DMS53 treated with DMSO at 0.1 percent for 48 hours (cell line): ENCODE data around the gene ODAD2.

Experiments
- DNase-seq: peaks from one replicate; lab custom pipeline; 2025; ENCODE audit not compliant: unreplicated experiment; lab: John Stamatoyannopoulos, UW

Gene ODAD2

GRCh38 chr10:27857616-27858015 lies 141.3 kb downstream of the ODAD2 start:
- peak; percentile 80 for DNase-seq

DNA sequence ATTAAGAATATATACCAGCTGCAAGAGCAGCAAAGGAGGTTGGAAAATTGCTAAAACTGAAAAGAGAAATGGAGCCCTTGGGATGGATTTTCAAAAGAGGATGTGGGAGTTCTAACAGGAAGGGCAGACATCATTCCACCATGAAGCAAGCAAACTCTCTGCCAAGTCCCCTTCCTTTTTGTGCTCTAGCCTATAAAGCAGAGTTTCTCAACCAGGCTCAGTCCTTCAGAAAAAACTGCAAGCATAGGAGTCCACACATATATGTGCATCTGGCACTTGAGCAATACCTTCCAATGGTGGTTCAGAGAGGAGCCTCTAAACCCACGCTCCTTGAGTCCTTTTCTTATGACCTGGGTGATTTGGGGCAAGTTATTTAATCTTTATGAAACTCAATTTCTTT lies 154.7 kb downstream of the ODAD2 start:
- no peak for DNase-seq

DNA sequence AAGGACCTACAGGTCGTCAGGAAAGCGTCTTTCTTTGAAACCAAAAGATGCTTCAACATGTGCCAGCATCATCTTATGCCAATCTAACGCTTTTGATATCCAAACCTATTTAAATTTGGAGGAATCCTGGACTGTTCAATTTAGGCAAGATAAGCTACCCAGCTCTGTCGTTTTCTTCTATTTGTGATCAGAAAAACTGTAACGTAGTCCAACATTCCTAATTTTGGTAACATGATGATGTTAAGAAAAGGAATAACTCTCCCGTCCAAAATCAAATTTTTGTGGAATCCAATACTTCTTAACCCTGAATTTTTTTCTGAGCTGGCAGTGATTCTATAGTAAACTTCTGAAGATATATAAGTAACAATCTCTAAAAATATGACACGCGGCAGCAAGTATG lies 160.0 kb downstream of the ODAD2 start:
- no peak for DNase-seq

DNA sequence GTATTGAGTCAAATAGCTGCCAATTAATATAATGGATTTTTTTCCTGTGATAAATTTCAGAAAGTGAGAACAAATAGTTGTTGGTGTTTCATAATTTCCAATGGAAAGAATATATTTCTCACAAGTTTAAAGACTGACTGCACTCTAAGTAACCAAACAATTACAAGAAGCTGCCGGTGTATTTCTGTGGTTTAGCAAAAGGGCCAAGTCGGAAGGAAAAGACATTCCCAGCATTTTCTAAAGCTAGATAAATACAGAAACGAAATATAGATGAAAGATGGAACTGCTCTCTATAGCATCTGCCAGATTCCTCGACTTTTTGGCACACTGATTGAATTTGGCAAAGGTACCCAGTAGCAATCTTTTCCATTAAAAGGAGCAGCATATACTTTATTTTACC lies 160.5 kb downstream of the ODAD2 start:
- no peak for DNase-seq

- no peak for DNase-seq
Measured at GRCh38 chr10:27834476-27834875, 164.4 kb downstream of the ODAD2 start.

DNA sequence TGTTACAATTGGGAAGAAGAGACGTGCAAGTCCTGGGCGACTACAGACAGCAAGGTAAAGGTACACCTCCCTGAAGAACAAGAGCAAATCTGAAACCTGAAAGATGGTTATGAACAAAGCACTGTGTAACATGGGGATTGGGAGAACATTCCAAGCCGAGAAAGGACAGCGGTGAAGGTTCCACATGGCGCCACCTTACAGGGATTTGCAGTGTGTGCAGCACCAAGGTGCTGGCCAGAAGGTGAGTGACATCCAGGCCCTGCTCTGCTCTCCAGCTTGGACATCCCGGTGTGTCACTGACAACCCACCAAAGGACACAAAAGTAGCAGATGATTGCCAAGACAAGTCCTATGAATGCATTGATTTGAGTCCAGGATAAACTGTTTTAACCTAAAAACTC lies 165.1 kb downstream of the ODAD2 start:
- no peak for DNase-seq

GRCh38 chr10:27832826-27833225 lies 166.1 kb downstream of the ODAD2 start:
- DNase-seq: no peak

DNA sequence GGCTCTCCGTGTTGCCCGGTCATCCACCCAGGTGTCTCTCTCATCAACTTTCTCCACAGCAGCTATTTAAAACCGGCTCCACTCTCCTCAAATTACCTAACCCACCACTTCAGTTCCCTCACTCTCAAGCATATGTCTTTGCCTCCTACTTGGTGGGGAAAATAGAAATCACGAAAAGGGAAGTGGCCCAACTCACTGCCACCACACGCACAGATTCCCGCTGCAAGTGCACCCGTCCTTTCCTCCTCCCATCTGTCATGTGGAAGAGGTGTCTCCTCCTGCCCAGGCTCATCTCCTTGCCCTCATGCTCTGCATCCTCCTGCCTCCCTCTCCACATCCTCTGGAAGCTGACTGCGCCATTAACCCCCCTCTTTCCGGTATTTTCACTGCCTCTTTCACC lies 172.5 kb downstream of the ODAD2 start:
- no peak for DNase-seq

GRCh38 chr10:27822301-27822700 lies 176.6 kb downstream of the ODAD2 start:
- DNase-seq: no peak

DNA sequence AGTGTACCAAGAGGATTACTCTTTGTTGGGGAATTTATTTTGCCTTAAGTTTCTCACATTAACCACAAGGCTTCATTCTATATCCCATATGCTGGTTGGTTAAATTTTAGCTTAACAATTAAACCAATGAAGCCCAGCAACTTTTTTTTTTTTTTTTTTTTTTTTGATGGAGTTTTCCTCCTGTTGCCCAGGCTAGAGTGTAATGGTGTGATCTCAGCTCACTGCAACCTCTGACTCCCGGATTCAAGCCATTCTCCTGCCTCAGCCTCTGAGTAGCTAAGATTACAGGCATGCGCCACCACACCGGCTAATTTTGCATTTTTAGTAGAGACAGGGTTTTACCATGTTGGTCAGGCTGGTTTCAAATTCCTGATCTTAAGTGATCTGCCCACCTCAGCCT lies 178.2 kb downstream of the ODAD2 start:
- DNase-seq: peak; percentile 73

GRCh38 chr10:27819781-27820531 lies 178.9 kb downstream of the ODAD2 start:
- peak; percentile 94 for DNase-seq

DNA sequence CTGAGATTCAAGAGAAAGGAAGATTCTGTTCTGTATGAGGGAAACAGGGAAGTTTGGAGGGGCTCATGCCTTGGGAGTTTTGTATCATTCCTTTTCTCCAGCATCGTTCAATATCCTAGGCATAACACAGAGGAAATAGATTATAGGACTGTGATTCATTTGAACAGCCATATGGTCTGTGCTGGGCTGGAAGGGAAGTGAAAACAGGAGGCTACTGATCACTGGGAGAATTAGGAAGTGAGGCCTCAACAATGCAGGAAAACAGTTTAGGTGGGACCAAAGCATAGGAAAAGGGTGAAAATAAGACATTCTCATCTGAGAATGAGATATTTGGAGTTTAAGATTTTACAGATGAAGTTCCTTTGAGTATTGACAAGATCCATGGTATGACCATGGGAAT lies 182.6 kb downstream of the ODAD2 start:
- no peak for DNase-seq

- no peak for DNase-seq
Measured at GRCh38 chr10:27815846-27816245, 183.0 kb downstream of the ODAD2 start.

DNA sequence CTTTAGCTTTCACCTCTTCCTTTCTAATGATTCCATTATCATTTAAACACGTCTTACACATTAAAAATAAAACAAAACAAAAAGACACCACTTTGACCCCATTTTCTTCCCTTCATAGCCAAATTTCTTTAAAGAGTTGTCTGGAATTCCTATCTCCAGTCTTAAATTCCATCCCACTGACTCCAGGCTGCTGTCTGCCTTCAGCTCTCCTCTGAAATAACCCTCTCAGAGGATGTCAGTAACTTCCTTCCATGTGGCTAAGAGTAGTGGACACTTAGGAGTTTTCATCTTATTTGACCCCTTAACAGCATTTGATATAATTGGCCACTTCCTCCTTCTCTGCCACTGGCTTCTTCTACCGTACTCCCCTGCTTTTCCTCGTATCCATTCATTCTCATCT lies 183.6 kb downstream of the ODAD2 start:
- no peak for DNase-seq

DNA sequence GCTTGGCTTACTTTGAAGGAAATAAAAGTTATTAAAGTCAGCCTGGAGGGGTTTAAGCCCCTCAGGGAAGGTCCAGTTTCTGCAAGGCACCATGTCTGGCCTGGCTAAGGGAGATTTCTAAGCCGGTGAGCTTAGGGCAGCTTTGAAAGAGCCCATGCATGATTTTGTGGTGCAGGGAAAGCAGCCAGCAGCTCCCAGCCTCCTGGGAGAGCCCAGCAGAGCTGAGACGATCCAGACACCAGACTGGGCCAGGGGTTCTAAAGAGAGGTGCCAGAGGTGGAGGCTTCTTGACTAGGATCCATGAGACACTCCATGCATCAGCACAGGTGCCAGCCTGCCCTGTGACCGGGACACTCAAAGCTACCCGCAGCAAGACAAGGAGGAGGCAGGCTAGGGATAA lies 193.7 kb downstream of the ODAD2 start:
- no peak for DNase-seq

DNA sequence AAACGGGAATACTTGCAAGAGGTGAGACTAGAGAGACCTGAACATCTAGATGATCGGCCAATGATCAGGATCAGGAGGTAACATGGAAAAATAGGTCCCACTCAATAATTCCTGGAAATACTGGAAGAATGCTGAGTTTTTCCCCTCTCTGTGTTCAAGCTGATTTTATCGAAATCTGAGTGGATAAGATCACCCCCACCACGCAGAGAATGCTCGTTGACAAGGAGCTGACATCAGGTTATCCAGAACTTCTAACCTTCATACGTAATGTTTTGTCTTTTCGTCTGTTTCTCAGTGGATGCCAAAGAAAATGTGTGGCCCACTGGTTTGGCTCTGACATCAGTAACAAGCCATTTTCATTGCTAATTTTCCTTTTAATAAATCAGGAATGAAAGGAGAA lies 194.7 kb downstream of the ODAD2 start:
- DNase-seq: no peak

DNA sequence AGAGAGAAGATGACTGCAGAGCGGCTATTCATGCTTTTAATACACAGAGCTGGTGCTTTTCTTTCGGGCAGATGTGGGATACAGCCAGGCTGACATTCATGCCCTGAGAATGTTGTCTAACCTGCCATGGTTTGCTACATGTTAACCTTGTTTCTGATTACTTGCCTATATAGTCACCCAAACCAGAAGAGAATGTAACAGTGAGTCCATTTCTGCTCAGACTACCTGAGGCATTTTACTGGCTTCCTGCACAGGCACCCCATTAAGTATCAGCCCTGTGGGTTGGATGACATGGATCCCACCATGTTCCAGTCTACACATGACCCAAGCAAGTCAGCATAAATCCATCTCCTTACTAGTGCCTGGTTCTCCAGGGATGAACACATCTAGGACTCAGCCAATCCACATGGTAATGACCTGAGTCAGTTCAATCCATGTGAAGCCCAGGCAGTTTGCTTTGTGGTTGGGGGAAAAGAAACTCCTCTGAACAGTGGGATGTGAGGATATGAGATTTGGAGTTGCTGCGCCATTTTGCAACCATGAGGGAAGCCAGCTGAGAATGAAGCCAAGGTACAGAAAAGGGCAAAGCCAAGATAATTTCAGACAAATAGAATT lies 197.6 kb downstream of the ODAD2 start:
- DNase-seq: no peak

GRCh38 chr10:27799046-27799445 lies 199.8 kb downstream of the ODAD2 start:
- DNase-seq: no peak

- no peak for DNase-seq
Measured at GRCh38 chr10:27794157-27794556, 204.7 kb downstream of the ODAD2 start.

GRCh38 chr10:27792216-27792615 lies 206.7 kb downstream of the ODAD2 start:
- DNase-seq: no peak

DNA sequence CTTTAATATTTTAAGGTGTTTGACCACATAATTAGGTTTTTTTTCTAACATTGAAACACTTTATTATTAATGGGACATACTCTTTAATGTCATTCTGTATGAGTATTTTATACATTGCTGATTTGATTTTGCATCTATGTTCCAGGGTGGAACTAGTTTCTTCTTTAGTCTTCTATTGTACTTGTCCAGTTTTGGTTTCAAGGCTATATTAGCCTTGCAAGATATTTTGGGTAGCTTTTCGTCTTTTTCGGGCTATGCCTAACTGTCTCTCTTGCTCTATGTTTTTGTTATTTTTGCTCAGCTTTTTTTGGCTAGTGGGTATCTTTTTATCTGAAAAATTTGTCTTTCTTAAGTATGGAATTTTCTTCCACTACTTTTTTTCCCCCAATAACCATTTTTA lies 214.6 kb downstream of the ODAD2 start:
- no peak for DNase-seq

- peak; percentile 25 for DNase-seq
Measured at GRCh38 chr10:27783660-27784059, 215.2 kb downstream of the ODAD2 start.

- DNase-seq: no peak
Measured at GRCh38 chr10:27779462-27780015, 219.3 kb downstream of the ODAD2 start.
